Hypothalamus (tissue), 51 donors: ENCODE data around the gene ALG9.
A peak's percentile ranks its signal among the peaks of the same experiment; 100 is the strongest.
"Not testable (repeated sequence)": the region's sequence is repeated elsewhere in the genome, so short reads cannot be mapped to it uniquely, and the experiment has no call there.

Experiments used
- DNase-seq, 51 donors: peaks; one replicate each; lab custom pipeline; 2025; lab: John Stamatoyannopoulos, UW

The ALG9 gene

DNA sequence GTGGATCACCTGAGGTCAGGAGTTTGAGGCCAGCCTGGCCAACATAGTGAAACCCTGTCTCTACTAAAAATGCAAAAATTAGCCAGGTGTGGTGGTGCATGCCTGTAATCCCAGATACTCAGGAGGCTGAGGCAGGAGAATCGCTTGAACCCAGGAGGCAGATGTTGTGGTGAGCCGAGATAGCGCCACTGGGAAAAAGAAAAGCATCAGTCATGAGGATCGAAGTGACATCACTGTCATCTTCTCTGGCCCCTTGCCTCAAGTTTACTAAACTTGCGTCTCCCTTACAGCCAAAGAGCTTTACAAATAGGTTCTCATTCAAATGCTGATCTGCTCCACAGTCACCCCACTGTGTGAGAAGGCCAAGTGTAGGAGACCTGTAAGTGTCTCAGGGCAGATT is 100.2 kb downstream of the ALG9 start:
- DNase-seq, result not testable (repeated sequence)

DNA sequence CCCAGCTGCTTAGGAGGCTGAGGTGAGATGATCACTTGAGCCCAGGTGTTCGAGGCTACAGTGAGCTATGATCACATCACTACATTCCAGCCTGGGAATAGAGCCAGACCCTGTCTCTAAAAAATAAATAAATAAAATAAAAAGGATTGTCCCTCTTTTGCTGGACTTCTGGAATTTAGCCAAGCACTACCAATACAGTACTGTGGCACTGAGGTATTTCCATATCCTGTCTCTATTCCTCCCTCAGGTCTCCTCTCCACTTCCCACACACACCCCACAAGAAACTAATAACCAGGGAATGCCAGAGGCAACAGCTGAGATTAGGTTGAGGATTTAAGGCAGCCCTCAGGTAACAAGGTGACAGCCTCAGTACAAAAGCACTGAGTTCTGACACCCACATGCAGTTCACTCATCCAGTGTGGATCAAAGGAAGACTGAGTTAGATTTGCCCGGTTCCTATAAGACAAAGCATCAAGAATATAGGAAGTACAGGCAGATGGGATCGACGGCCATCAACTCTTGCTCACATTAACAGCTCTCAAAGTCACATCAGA is 100.7 kb downstream of the ALG9 start:
- DNase-seq, result no peak

- DNase-seq, result peak in 2 of 51 donors; percentile 36 to 39
Observed at GRCh38 chr11:111766834-111767142, 104.6 kb downstream of the ALG9 start.

DNA sequence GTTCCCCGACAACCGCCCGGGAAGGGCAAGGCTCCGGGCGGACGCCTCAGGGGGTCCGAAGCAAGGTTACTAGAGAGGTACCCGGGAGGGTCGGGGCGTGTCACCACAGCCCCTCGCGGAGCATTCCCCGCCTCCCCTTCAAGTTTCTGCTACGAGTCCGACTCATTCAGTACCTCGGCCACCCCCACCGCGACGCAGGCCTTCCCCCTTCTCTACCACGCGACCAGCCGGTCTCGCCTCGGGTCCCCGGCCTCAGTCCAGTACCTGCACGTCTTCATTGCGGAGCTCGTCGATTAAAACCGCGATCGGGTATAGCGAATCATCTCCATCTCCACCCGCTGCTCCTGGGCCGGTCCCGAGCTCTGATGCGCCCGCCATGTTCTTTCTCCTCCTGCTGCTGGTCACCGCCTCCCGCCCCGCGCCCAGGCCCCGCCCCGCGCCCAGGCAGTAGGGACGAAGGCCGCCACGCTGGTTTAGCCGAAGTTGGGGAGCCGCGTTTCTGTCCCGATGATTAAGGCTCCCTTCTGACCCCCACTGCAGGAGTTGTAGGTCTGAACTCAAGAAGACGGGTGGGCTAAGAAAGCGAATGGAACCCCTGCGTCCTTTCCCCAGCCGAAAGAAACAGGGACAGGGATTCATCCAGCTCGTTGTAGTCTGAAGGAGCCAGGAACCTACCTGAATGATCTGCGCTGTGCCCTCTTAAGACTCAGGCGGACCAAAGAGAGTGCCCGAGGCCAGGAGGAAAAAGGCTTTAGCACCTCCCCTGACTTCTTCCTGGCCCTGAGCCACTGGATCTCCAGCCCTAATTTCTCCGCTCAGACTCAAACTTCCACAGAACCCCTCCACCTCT is 105.2 kb downstream of the ALG9 start, which contains the start of gene PPP2R1B:
Gene PPP2R1B (minus strand): TSS at position 406 of the 850 bp plus-strand sequence. CDS start 28 bp downstream, at position 378.
- peak; percentile 53 to 94 (median 81) for DNase-seq

DNA sequence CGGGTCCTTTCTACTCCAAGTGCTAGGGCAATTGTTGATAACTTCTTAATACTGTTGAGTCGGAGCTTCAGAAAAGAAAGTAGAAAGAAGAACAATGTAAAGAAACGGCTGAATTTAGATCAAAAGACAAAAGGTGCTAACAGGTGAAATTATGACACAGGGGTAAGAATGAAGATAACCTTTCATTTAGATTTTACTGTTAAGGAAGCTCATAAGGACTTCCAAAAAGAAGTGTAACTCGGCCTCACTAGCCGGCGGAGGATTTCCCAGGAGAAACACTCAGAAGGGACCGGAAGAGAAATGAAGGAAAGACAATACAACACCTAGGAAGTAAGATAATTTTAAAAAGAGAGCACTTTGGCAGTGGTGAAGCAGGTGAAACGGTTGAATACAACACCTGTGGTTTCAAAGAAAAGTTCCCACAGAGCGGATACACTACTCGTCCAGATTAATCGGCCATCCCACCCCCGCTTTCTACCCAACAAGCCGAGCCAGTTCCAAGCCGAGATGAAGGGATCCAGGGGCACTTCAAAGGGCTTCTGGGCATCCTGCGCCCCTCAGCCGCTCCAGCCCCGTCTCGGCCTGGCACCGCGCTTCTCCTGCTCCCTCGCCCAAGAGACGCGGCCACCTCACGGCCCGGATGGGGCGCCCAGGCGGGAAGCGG is 105.9 kb downstream of the ALG9 start:
- DNase-seq, result peak in 9 of 51 donors; percentile 34 to 68 (median 47)

- DNase-seq, result peak in 1 of 51 donors; percentile 32
Observed at GRCh38 chr11:111764621-111765020, 106.8 kb downstream of the ALG9 start.

GRCh38 chr11:111762981-111763643 is 108.3 kb downstream of the ALG9 start:
- DNase-seq, result peak in 6 of 51 donors; percentile 1 to 41 (median 10)

DNA sequence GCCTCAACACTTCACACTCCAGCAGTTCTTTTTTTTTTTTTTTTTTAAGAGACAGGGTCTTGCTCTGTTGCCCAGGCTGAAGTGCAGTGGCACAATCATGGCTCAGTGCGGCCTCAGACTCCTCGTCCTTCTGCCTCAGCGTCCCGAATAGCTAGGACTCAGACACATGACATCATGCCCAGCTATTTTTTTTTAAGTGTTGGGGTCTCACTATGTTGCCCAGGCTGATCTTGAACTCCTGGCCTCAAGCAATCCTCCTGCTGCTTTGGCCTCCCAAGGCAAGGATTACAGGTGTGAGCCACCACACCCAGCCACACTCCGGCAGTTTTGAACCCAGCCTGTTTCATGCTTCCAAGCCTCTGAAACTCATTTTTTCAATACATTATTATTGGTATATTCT is 108.9 kb downstream of the ALG9 start:
- no peak for DNase-seq

GRCh38 chr11:111761036-111761435 is 110.3 kb downstream of the ALG9 start:
- no peak for DNase-seq

DNA sequence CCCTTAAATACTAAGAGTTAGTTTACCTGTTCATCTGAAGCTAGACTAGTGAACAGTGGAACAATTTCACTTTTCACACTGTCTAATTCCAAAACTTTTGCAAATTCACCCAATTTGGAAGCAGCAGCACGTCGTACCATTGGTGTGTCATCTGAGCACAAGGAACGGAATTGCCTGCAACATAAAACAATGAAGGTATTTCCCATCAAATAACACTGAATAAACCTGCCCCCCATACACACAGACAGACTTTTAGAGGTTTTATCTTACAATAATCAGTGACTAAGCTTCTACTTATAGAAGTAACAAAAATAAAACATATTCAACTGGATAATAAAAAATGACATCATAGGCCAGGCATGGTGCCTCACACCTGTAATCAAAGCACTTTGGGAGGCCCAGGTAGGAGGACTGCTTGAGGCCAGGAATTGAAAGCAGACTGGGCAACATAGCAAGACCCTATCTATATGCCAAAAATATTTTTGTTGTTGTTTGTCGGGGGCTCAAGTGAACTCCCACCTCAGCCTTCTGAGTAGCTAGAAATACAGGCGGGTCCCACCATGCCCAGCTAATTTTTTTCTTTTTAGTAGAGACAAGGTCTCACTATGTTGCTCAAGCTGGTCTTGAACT is 111.5 kb downstream of the ALG9 start:
- no peak for DNase-seq

- no peak for DNase-seq
Observed at GRCh38 chr11:111759376-111759775, 112.0 kb downstream of the ALG9 start.

DNA sequence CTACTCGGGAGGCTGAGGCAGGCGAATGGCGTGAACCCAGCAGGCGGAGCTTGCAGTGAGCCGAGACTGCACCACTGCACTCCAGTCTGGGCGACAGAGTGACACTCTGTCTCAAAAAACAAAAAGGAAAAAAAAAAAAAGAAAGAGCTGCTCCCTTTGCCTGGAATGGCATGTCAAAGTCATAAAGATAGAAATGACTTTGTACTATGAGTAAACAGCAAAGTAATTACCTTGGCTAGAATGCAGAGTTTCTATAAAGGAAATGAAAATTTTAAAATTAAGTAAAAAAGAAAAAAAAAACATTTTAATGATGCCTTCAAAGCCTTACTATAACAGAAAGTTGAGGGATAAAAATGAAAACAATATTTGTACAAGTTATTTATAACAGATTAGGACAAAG is 115.3 kb downstream of the ALG9 start:
- DNase-seq, result no peak

DNA sequence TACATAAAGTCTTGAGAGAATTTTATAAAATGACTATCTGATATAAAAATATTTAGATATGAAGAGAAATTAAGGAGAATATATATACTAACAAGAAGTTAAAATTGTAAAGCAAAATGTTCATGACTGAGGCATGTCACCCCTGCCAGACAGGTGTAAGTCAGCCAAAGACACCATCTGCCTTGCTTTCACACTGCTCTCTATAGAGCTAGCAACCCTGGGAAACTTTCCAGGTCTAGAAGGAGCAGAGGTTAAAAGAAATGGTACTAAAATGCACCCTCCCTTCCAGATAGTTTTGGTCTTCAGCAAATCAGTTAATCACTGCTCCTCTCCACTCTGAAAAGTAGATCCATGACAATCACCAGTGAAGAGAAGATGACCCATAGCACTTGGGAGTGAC is 121.7 kb downstream of the ALG9 start:
- DNase-seq, result no peak

DNA sequence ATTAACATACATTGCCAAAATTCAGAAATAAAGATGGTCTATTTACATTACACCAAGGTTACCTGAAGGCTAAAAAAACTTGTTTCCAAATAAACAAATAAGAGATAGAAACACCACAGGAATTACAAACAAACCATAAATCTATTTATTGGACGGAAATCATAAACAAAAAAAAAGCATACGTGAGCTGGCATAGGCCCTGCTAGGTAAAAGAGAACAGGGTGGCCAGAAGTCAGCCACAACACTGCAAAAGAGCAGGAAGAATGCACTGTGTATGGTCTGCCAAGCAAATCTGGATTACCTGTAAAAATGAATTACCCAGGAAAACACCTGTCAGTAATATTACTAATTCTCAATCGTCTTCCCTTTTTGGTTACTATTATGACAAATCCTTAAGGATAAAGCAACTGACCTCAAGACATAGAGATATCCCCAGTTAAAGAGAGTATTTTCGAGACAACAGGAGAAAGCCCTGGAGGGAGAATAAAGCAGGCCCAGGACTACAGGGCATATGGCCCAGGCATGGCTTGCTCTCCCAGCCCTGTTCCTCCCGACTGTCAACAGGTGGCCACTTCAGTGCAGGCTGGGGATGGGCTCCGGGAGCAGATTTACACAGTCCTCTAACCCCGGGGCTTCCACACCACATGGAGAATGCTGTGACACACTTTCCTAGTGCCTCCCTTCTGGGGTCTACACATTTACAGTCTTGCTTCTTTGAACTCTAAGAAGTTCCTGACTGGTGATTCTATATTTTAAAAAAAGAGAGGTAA is 123.2 kb downstream of the ALG9 start:
- no peak for DNase-seq

DNA sequence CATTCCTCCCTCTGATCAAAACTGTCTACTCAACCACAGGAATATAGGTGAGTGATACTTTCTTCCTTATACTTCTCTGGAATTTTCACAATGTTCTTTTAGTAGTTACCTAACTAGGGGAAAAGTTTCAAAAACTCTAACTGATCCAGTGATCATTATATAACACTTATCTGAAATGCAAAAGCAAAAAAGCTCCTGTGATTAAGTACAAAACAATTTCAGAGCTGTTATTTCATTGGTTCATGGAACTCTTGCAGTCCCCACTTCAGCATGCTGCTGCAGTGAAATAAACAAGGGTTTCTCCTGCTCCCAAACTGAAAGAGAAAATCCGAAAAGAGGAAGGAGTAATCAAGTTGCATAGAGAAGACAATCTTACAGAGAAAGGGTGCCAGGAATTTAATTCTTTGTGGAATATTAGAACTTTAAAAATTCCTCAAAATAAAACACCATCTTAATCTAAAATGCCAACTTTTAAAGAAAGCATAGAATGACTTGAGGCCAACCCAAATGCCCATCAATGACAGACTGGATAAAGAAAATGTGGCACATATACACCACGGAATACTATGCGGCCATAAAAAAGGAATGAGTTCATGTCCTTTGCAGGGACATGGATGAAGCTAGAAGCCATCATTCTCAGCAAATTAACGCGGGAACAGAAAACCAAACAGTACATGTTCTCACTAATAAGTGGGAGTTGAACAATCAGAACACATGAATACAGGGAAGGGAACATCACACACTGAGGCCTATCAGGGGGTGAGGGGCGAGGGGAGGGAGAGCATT is 125.5 kb downstream of the ALG9 start:
- no peak for DNase-seq

GRCh38 chr11:111743700-111744099 is 127.7 kb downstream of the ALG9 start:
- peak in 1 of 51 donors; percentile 34 for DNase-seq

GRCh38 chr11:111741751-111742150 is 129.6 kb downstream of the ALG9 start:
- no peak for DNase-seq

DNA sequence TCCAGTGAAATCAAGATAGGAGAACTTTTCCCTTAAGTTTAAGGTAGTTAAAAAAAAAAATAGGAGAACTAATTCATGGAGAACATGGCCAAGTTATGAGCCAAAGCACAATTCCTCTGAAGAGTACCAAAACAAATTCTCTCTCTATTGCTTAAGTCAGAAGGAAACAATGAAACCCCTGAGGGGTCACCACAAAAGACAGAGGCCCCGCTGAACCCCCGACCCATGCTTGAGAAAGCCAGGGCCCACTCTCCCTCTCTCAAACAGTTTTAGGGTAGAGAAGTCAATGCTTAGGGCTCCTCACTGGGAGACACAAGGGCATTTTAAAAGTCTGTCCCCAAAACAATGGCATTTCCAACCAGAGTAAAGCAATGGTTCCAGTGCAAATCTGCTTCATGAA is 132.1 kb downstream of the ALG9 start:
- DNase-seq, result no peak
